ENCODE measurements around the gene PIK3AP1.
A peak's percentile ranks its signal among the peaks of the same experiment; 100 is the strongest.

The PIK3AP1 gene

DNA sequence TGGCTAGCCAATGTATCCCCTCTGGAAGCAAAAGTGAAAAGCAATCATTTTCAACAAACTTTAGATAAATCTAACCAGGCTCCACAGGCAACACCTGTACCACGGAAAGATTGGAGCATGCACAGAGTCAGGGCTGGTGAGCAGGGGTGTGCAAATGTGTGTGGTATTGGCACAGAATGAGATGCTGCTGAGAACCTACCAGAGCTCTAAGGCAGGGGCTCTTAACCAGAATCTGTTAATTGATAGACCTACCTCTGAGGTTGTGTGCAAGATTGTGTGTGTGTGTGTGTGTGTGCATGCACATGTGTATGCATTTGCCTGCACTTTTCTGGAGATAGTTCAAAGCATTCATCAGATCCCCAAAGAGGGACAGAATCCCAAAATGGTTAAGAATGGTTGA is 62.9 kb downstream of the PIK3AP1 start:
- intact Hi-C loops (cut with DNase I), result no loop called here
- DNase-seq, result no peak

DNA sequence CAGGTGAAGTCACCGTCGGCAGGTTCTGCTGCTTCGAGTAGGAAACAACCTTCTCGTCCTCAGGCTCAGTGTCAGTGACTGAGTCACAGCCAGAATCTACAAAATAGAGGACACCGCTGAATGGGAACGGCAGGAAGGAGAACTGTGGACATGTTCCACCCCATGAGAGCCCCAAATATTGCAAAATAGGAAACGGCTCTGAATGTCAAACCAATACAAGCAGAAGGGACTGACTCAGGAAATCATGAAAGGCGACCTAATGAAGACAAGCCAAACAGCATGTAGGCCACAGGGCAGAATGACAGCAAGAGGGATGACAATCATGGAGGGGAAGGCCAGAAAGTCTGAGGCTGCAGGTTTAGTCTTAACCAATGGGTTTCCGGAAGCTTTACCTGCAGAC is 63.5 kb downstream of the PIK3AP1 start:
- DNase-seq, result peak in 1 of 42 donors; percentile 21

DNA sequence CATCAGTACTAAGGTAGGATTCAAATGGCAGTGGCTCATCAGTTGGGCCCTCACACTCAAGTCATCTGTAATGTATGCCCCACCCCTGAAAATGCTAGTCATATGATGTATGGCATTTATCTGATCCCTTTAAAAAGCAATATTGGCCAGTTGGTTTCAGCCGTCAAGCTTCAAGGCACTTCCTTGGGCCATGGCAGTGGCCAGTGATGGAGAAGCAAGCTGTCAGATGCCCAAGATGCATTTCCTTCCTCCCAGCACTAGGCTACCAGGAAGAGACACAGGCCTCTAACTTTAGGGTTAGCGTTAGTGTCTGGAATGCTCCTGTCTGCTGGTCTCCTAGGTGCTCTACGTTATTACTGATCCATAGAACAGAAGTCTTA is 64.1 kb downstream of the PIK3AP1 start:
- intact Hi-C loops (cut with DNase I), result no loop called here
- no peak for DNase-seq

More for the DNA sequence above, 63.5 kb downstream of the PIK3AP1 start:
- intact Hi-C loops (cut with DNase I), result no loop called here

DNA sequence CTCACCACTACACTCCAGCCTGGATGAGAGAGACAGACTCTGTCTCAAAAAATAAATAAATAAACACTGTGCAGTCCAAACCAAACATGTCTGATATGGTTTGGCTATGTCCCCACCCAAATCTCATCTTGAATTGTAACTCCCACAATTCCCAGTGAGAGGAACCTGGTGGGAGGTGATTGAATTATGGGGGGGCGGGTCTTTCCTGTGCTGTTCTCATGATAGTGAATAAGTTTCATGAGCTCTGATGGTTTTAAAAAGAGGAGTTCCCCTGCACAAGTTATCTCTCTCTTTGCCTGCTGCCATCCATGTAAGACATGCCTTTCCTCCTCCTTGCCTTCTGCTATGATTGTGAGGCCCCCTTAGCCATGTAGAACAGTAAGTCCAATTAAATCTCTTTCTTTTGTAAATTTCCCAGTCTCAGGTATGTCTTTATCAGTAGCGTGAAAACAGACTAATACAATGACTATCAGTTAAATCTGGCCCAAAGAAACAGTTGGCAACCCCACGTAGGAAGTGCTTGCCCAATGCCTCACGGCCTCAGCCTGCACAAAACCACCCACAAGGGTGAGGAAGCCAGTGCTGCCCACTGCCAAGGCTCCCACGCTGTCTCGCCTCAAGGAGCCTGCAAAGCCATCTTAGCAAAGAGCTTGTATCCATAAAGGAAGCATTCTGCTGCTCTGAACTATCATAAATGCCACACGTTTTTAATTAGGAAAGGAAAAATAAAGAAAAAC is 64.7 kb downstream of the PIK3AP1 start:
- intact Hi-C loops (cut with DNase I), result no loop called here
- no peak for DNase-seq

DNA sequence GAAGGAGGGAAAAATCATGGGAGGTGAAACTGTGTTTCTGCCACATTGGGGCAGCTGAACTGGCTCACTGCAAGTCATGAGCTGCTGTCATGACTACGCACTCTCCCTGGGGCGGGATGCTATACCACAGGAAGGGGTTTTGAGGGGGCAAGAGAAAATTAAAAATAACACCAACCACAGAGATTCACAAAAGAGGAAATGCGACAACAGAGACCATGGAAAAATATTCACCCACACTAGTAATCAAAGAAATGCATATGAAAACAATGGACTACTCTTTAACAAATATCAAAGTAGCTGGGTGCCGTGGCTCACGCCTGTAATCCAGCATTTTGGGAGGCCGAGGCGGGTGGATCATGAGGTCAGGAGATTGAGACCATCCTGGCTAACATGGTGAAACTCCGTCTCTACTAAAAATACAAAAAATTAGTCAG is 68.3 kb downstream of the PIK3AP1 start:
- DNase-seq, result peak in 4 of 42 donors; percentile 16 to 47 (median 34)
- intact Hi-C loops (cut with DNase I), result no loop called here

DNA sequence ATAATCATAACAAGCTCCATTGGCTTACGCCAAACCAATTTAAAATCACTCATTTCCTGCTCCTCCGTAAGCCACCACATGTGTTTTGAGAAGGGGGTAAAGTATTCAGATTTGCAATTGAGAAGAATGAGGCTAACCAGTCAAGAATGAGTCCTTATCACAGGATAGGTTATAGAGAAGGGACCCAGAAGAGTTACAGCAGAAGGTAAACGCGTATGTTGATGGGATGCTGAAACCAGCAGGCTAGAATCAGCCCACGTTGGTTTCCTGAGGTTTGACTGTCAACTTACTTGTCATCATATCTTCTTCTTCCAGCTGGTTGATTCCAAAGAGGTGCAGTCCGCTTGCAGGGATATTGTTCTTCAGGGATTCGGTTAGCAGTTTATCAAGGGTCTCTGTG is 69.4 kb downstream of the PIK3AP1 start:
- no peak for DNase-seq
- intact Hi-C loops (cut with DNase I), result no loop called here

DNA sequence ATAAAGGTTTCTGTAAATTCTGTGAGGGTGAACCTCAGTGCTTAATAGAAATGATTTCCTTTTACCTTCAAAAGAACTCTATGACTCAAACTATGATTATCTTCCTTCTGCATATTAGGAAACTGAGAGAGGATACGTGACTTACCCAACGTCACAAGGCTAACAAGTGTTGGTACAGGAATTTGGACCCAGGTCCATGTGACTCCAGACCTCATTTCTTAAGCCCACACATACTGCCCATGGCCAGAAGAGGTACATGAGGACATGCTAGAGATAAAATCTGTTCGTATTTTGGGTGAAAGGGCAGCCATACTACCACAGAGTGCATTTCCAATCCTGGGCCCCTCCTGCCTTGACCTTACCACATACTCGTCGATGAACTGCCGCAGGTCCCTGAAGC is 72.0 kb downstream of the PIK3AP1 start:
- intact Hi-C loops (cut with DNase I), result loop anchor here (10.0 kb wide), 2 partner anchors 67 to 177 kb away; no protein-coding TSS in a partner anchor

DNA sequence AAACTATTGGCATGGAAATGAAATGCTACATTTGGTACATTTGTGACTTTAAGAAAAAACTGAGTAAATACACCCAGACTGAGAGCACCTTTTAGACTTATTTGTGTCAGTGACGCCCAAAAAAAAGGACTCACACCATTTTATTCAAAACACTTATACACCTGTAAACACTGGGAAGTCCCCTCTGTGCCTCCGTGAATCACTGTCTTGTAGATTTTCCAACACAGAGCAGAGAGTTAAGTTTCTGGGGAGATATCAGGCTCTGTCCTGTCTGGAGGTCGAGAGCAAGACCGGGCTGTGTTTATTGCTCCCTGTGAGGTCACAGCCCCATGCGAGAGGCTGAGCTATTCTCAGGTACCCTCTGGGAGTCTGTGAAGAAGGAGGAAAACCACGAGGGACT is 72.8 kb downstream of the PIK3AP1 start:
- intact Hi-C loops (cut with DNase I), result loop anchor here (10.0 kb wide), 2 partner anchors 67 to 177 kb away; no protein-coding TSS in a partner anchor
- DNase-seq, result no peak

More for the DNA sequence above, 72.0 kb downstream of the PIK3AP1 start:
- DNase-seq, result no peak

DNA sequence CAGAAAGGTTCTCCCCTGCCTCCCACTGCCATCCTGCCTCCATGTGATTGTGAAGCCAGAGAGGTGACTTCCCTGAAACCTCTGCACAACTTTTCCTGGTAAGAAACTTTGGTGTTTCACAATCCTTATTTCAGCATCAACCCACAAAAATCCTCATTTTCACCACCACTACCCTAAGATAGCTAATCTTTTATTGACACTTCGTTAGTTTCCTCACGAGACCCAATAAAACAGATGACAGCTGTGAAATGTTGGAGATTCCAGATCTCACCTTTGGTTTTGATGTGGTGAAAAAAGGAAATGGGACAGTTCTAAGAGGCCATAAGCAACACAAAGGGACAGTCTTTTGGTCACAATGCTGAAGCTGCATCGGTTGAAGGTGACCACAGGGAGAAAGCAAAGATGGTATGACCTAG is 73.6 kb downstream of the PIK3AP1 start:
- DNase-seq, result no peak
- intact Hi-C loops (cut with DNase I), result loop anchor here (10.0 kb wide), 2 partner anchors 68 to 178 kb away; no protein-coding TSS in a partner anchor

DNA sequence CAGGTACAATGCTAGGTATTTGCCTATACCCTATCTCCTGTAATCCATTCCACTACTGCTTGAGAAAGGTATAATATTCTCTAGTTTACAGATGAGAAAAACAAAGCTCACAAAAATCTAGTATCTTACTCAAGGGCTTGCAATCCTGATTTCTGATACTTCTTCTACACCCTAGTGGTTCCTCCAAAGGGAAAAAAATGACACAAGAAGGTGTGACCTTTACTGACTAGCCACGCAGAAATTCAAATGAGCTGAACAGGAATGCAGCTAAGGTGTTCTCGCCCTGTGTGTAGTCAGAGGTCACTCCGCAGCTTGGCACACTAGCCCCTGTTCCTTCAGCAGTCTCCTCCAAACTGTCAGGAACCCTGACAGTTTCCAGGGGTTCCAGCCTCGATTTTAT is 74.0 kb downstream of the PIK3AP1 start:
- intact Hi-C loops (cut with DNase I), result loop anchor here (10.0 kb wide), 2 partner anchors 68 to 178 kb away; no protein-coding TSS in a partner anchor
- DNase-seq, result no peak

DNA sequence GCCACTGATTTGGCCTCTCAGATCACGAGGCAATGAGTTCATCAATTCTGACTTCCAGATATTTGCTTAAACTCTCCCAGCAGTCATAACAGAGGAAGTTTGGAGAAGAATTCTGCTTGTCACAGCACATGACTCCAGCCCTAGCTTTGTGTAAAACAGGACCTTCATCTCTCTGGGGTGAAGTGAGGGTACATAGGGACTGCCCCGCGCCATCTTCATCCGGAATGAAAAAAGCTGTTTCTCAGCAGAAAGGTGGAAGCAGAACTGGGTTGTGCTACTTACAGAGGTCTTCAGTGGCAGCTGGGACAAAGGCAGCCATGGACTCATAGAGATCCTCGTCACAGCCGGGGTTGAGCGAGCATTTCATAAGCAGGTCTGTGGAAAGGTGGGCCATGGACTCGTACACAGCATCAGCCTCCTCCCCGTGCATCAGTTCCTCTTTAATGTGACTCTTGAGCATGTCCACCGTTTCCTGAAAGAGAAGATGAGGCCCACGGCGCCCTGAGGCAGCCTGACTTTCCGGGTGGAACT is 75.1 kb downstream of the PIK3AP1 start:
- DNase-seq, result peak in 12 of 42 donors; percentile 5 to 54 (median 20)

DNA sequence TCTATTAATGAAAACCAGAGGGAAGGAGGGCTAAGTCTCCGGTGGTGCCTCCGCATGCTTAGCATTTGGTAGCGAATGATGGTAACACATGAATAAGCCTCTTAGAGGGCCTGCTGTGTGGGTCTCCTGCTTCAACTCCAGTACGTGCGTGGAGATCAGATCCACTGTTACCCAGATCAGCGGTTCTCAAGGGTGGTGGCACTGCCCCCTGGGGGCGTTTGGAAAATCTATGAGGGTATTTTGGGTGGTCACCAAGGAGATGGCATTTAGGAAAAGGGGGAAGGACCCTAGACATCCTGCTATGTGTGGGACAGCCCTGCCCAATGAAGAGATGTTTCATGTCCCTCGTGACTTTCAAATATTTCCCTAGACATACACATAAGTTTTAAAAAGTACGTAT is 76.4 kb downstream of the PIK3AP1 start:
- DNase-seq, result no peak
- intact Hi-C loops (cut with DNase I), result loop anchor here (10.0 kb wide), 2 partner anchors 71 to 181 kb away; no protein-coding TSS in a partner anchor

More for the DNA sequence above, 75.1 kb downstream of the PIK3AP1 start:
- intact Hi-C loops (cut with DNase I), result loop anchor here (10.0 kb wide), 2 partner anchors 70 to 180 kb away; no protein-coding TSS in a partner anchor

DNA sequence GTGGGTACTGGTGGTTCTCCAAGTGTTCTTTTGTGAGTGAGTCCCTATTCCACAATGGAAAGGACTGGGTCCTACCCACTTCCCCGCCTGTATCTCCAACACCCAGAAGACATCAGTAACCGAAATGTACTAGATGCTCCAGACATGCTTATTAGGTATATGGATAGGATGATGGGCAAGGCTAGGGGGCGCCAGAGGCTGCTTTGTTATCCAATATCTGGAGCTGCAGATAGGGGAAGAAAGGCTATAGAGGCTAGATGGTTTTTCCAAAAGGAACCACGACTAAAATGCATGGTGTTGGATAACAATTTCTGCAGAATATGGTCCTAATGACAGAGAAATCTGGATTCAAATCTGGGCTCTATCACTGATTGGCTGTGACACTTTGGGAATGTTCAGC is 77.3 kb downstream of the PIK3AP1 start:
- peak in 41 of 42 donors; percentile 28 to 80 (median 70) for DNase-seq
- intact Hi-C loops (cut with DNase I), result loop anchor here (10.0 kb wide), 2 partner anchors 72 to 182 kb away; no protein-coding TSS in a partner anchor

DNA sequence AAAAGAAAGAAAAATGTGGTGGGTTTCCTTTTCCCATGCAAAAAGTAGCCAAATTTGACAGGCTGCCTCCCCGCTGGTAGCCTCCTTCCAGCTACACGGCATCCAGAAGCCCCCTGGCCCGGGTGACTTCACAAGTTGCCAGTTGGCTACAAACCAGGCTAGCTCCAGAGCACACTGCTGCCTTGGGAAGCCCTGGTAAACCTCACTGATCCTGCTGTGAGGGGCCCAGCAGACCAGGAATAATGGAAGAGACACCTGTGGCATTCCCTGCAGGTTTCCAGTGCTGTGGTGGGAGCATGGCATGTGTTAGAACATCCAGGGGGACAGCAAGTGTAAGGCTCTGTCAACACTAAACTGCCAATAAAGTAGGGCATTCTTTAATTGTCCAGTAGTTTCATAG is 77.8 kb downstream of the PIK3AP1 start:
- no peak for DNase-seq
- intact Hi-C loops (cut with DNase I), result loop anchor here (10.0 kb wide), 2 partner anchors 72 to 182 kb away; no protein-coding TSS in a partner anchor

DNA sequence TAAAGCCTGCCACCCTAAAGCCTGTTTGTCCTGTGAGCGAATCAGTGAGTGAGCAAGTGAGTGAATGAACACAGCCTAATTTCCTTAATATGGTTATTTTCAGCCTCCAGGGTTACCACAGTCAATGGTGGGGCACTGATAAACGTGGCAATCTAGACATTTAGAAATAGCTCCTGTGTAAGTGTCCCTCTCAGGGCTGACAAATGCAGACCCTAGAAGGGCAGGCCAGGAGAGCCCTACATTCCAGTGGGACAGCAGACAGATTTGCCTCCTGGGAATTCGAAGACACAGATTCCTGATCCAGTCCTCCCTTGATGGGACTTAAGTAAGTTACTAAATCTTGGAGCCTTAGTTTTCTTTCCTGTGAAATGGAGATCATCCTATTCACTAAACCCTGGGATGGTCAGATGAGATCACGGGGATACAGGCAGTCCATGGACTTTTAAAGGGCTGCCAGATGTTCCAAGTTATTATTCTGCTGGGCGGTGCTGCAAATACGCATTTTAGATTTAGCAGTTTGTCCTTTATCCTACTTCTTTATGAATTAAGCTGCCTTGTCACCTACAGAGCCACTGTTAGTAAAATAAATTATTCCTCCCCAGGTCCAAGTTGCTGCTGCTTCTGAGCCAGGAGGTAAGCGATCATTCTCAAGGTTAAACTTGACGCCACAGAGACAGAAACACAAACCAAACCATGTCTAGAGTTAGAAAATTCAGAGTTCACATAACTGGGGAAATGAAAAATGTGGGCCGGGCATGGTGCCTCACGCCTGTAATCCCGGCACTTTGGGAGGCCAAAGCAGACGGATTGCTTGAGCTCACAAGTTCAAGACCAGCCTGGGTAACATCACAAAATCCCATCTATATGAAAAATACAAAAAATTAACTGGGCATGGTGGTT is 78.7 kb downstream of the PIK3AP1 start:
- intact Hi-C loops (cut with DNase I), result loop anchor here (10.0 kb wide), 2 partner anchors 73 to 183 kb away; no protein-coding TSS in a partner anchor
- no peak for DNase-seq

DNA sequence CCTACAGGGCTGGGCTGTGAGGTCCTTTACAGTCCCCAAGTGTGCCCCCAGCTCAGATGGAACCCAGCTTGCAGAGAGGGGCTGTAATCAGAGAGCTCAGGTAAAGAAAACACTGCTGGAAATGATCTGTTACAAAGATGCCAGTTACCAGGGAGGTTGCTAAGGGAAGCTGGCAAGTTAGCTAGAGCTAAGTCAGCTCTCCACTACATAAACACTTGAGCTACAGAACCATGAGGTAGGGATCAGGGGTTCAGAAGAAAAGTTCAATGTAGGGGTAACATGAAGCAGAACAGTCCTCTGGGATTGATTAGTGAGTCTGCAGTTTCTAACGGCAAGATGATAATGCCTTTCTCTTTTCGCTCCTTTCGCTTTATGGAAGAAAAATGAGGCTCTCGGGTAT is 80.4 kb downstream of the PIK3AP1 start:
- DNase-seq, result peak in 3 of 42 donors; percentile 18 to 39 (median 32)
- intact Hi-C loops (cut with DNase I), result loop anchor here (10.0 kb wide), 2 partner anchors 75 to 185 kb away; no protein-coding TSS in a partner anchor

DNA sequence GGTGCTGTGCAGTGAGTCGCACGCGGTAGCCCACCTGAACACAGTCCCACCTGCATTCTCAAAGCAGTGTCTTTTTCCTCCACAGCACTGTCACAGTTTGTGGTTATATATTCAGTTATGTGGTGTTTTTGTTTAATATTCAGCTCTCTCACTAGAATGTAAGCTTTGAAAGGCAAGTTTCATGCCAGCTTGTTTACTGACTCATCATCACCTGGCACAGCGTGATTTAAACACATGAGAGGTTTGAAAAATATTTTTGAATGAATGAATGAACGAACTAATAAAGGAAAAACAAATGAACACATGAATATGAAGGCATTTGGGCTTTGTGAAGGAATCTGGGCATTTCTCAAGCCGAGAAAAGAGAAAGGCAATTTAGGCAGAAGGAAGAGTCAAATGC is 81.6 kb downstream of the PIK3AP1 start:
- intact Hi-C loops (cut with DNase I), result no loop called here
- no peak for DNase-seq

DNA sequence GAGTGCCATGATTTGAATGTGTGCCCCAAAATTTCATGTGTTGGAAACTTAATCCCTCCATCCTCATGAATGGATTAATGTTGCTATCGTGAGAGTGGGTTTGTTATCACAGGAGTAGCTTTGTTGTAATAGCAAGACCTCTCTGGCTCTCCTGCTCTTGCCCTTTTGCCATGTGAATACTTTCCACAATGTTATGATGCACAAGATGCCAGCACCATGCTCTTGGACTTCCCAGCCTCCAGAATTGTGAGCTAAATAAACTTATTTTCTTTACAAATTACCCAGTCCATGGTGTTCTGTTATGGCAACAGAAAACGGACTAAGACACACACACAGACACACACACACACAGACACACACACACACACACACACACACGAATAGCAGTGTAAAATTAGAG is 82.2 kb downstream of the PIK3AP1 start:
- no peak for DNase-seq
- intact Hi-C loops (cut with DNase I), result no loop called here

DNA sequence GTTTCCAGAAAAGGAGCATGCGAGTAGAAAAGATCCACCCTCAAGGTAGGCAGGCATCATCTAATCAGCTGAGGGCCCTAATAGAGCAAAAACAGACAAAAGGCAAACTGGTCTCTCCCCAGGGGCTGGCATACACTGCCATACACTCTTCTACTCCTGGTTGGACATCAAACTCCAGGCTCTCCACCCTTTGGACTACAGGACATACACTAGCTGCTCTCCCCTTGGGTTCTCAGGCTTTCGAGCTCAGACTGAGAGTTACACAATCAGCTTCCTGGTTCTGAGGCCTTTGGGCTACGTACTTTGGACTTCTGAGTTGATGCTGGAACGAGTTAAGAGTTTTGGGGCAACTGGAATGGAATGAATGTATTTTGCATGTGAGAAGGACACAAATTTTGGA is 82.6 kb downstream of the PIK3AP1 start:
- DNase-seq, result no peak
- intact Hi-C loops (cut with DNase I), result no loop called here

All from head of caudate nucleus (tissue), 42 donors.